PC-9 (cell line): ENCODE data around the gene PTPRG. TPM values are rescaled to one million over a fixed set of nuclear protein-coding genes. Genes with fewer than 3 reads are reported as not detected.

ENCODE experiments used
- BruUV-seq: library from RNA; stranded (reverse); fragments of 400-500 nt; replicated peaks from 2 replicates; lab custom pipeline; 2021; lab: Mats Ljungman, UMichigan
- CTCF ChIA-PET: fragments of 300-600 bp; sonication (Branson Sonifier 250); formaldehyde crosslinking; loops from one replicate; lab custom pipeline; 2022; ENCODE audit warnings: antibody characterized with exemption; lab: Charles Lee
- POLR2A ChIA-PET: fragments of 300-600 bp; sonication (Branson Sonifier 250); formaldehyde crosslinking; loops from one replicate; lab custom pipeline; 2022; ENCODE audit warnings: antibody characterized with exemption; ENCODE audit not compliant: unreplicated experiment; lab: Charles Lee
- DNase-seq, 2 experiments: peaks; one replicate each; pipeline versions ENCODE4 v3.0.0 to v3.0.0-alpha.2; 2015 to 2022; ENCODE audit warnings: mixed read lengths in 1 of 2
- H2AFZ ChIP-seq: fragments of 200-600 bp; sonication (generic); 2 replicates; pipeline ENCODE4 v1.8.1; 2017; ENCODE audit warnings: antibody characterized with exemption
- H3F3A ChIP-seq: fragments of 200-600 bp; sonication (generic); 2 replicates; pipeline ENCODE4 v1.8.1; 2017; ENCODE audit warnings: antibody characterized with exemption, mild to moderate bottlenecking, low read depth; ENCODE audit not compliant: insufficient read depth
- H3K27ac ChIP-seq: fragments of 200-600 bp; sonication (generic); 2 replicates; pipeline ENCODE4 v1.6.1; 2016; ENCODE audit warnings: mixed run types
- H3K27me3 ChIP-seq: fragments of 200-600 bp; sonication (generic); 2 replicates; pipeline ENCODE4 v1.6.1; 2016; ENCODE audit warnings: low read depth, mixed run types; ENCODE audit not compliant: insufficient read depth
- H3K36me3 ChIP-seq: fragments of 200-600 bp; sonication (generic); 2 replicates; pipeline ENCODE4 v1.6.1; 2016; ENCODE audit warnings: low read depth, mixed run types
- H3K4me1 ChIP-seq: fragments of 200-600 bp; sonication (generic); replicated peaks from 2 replicates; pipeline ENCODE4 v1.6.1; 2016; ENCODE audit warnings: mixed run types; ENCODE audit not compliant: insufficient read depth
- H3K4me2 ChIP-seq: fragments of 200-600 bp; sonication (generic); 2 replicates; pipeline ENCODE4 v1.6.1; 2017; ENCODE audit warnings: mixed run types
- H3K4me3 ChIP-seq: fragments of 200-600 bp; sonication (generic); 2 replicates; pipeline ENCODE4 v1.6.1; 2016; ENCODE audit warnings: mixed run types
- H3K79me2 ChIP-seq: fragments of 200-600 bp; sonication (generic); 2 replicates; pipeline ENCODE4 v1.6.1; 2017; ENCODE audit warnings: low read depth, mixed run types
- H3K9me2 ChIP-seq: fragments of 200-600 bp; sonication (generic); 2 replicates; pipeline ENCODE4 v1.8.1; 2017; ENCODE audit warnings: mild to moderate bottlenecking; ENCODE audit not compliant: insufficient read depth
- H3K9me3 ChIP-seq: fragments of 200-600 bp; sonication (generic); 2 replicates; pipeline ENCODE4 v1.8.1; 2016; ENCODE audit warnings: low read depth; ENCODE audit not compliant: insufficient read depth
- H4K20me1 ChIP-seq: fragments of 200-600 bp; sonication (generic); 2 replicates; pipeline ENCODE4 v1.8.1; 2017; ENCODE audit not compliant: insufficient read depth
- CTCF ChIP-seq: fragments of 200-600 bp; sonication (generic); conservative IDR thresholded peaks from 2 replicates; pipeline ENCODE4 v1.6.1; 2017; ENCODE audit warnings: mixed run types, antibody characterized with exemption, mild to moderate bottlenecking, moderate library complexity
- EZH2 ChIP-seq: fragments of 200-600 bp; sonication (generic); IDR thresholded peaks from 2 replicates; pipeline ENCODE4 v1.8.0; 2017; ENCODE audit warnings: antibody characterized with exemption, low read depth
- intact Hi-C: fragments of 100-400 bp; cut with micrococcal nuclease; formaldehyde crosslinking; loops from one replicate; pipeline ENCODE4 v1.10.0; 2022; ENCODE audit not compliant: unreplicated experiment
- total RNA-seq: library from RNA; stranded (reverse); gene quantifications from 2 replicates; pipeline ENCODE4 v1.2.3, GENCODE V29; 2021

The PTPRG gene
- total RNA-seq, 1 experiment from 2014 or later = 32.9 TPM

- DNase-seq = no peak
- H3K4me2 ChIP-seq = no peak overlapping the region
- no peaks in the 10 kb centered on the region for H3K36me3 ChIP-seq
- H3K4me3 ChIP-seq = no peak overlapping the region
- no peaks in the 10 kb centered on the region; the same call in 1 of the 2 replicates for H3K9me2 ChIP-seq
- H2AFZ ChIP-seq = no peak overlapping the region
- H3K27me3 ChIP-seq = no peaks in the 10 kb centered on the region
- intact Hi-C loops = no loop called here
- TF ChIP-seq EZH2 (no peak), CTCF (no peak)
- H3K79me2 ChIP-seq = no peaks in the 10 kb centered on the region
- BruUV-seq = no TSS peak
- H3K27ac ChIP-seq = no peak overlapping the region
- ChIA-PET CTCF (no interaction called here), POLR2A (no interaction called here)
- H3K4me1 ChIP-seq = no peaks in the 10 kb centered on the region
- no peaks in the 10 kb centered on the region for H3K9me3 ChIP-seq
- H3F3A ChIP-seq = no peaks in the 10 kb centered on the region
- H4K20me1 ChIP-seq = no peaks in the 10 kb centered on the region
Observed at GRCh38 chr3:61844346-61844745, 283.0 kb downstream of the PTPRG start.

DNA sequence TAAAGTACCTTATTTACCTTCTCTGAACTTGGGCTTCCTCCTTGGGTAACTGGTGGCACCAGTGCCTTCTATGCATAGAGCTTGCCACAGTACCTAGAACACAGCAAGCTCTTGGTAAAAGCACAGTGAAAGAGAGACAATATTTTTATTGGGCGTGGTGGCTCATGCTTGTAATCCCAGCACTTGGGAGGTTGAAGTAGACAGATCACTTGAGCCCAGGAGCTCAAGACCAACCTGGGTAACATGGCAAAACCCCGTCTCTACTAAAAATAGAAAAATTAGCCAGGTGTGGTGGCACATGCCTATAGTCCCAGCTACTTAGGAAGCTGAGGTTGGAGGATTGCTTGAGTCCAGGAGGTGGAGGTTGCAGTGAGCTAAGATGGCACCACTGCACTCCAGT lies 285.1 kb downstream of the PTPRG start:
- DNase-seq = no peak
- POLR2A ChIA-PET = no interaction called here
- no peaks in the 10 kb centered on the region for H3F3A ChIP-seq
- H3K9me3 ChIP-seq = no peaks in the 10 kb centered on the region
- no peak overlapping the region for H3K4me2 ChIP-seq
- CTCF ChIA-PET = no interaction called here
- no peaks in the 10 kb centered on the region; the same call in 1 of the 2 replicates for H3K9me2 ChIP-seq
- BruUV-seq = no TSS peak
- no peaks in the 10 kb centered on the region for H3K36me3 ChIP-seq
- no peaks in the 10 kb centered on the region for H4K20me1 ChIP-seq
- TF ChIP-seq EZH2 (no peak), CTCF (no peak)
- no peak overlapping the region for H2AFZ ChIP-seq
- H3K4me1 ChIP-seq = no peaks in the 10 kb centered on the region
- intact Hi-C loops = no loop called here
- no peaks in the 10 kb centered on the region for H3K79me2 ChIP-seq
- no peak overlapping the region for H3K4me3 ChIP-seq
- no peak overlapping the region for H3K27ac ChIP-seq
- no peaks in the 10 kb centered on the region for H3K27me3 ChIP-seq

DNA sequence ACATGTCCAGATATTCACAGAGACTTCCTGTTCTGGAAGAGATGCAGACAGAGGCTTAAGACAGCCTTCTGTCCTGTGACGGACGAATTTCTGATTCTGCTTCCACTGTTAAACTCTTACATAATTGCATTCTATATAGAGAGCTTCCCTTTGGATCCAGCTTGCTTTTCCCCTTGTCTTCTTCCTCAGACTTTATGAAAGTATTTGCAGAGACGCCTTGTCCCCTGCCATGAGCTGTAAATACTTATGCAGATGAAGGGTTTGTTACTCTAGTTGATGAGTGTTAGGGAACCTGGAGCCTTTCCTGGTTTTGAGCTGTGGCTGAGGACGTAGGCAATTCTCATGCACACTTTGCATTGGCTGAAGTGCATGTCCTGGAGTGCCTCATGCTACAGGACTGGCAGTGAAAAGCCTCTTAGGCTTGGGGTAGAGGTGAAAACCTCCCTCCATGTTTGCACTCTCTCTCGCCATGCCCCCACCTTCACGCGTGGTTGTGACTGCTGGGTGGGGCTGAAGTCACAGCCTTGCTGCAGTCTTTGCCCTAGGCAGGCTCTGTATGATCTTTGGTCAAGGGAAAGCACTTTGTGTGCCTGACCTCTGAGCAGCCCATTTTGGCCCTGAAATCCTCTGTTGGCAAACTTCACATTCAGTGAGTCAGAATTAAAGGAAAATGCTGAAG lies 286.6 kb downstream of the PTPRG start:
- H3K4me1 ChIP-seq = no peaks in the 10 kb centered on the region
- no peak overlapping the region for H3K4me3 ChIP-seq
- no peaks in the 10 kb centered on the region for H4K20me1 ChIP-seq
- no peaks in the 10 kb centered on the region for H3F3A ChIP-seq
- BruUV-seq = no TSS peak
- H3K4me2 ChIP-seq = no peak overlapping the region
- no peaks in the 10 kb centered on the region for H3K36me3 ChIP-seq
- H3K27me3 ChIP-seq = no peaks in the 10 kb centered on the region
- no peak overlapping the region for H3K27ac ChIP-seq
- no peaks in the 10 kb centered on the region for H3K9me3 ChIP-seq
- no peak for DNase-seq
- POLR2A ChIA-PET = no interaction called here
- H3K79me2 ChIP-seq = no peaks in the 10 kb centered on the region
- intact Hi-C loops = no loop called here
- H3K9me2 ChIP-seq = no peaks in the 10 kb centered on the region; the same call in 1 of the 2 replicates
- TF ChIP-seq EZH2 (no peak), CTCF (no peak)
- CTCF ChIA-PET = no interaction called here
- H2AFZ ChIP-seq = no peak overlapping the region
